ENCODE measurements around the gene RDM1.

GRCh38 chr17:35875800-35876139 lies 54.8 kb downstream of the RDM1 start:
- no peak for TF ChIP-seq CTCF (IDR thresholded peaks at IDR 0.05; ENCODE audit: insufficient read depth, low read length, poor library complexity, severe bottlenecking)
- TF ChIP-seq EZH2phosphoT487 (conservative IDR thresholded peaks at IDR 0.05; ENCODE audit: low read length) = no peak

Data from SU-DHL-6 (cell line).